Liver (tissue), 9 donors: ENCODE results near the gene THY1. TPM values are rescaled to one million over a fixed set of nuclear protein-coding genes. Genes with fewer than 3 reads are reported as not detected.

ENCODE experiments used
- DNase-seq: peaks from one replicate; pipeline ENCODE4 v3.0.0-alpha.2; 2017; ENCODE audit warnings: low spot score
- H3K27ac ChIP-seq, 2 donors: one replicate each; pipeline ENCODE4 v1.7.0; 2013; ENCODE audit warnings: inconsistent platforms in 2 of 2, low read length in 2 of 2, control low read depth in 1 of 2, low read depth in 1 of 2, mild to moderate bottlenecking in 1 of 2
- H3K27me3 ChIP-seq, 4 donors: one replicate each; pipeline versions ENCODE4 v1.6.1 to v1.7.0; 2013; ENCODE audit warnings: low read length in 3 of 4, inconsistent platforms in 1 of 4, mild to moderate bottlenecking in 1 of 4, moderate library complexity in 1 of 4; ENCODE audit not compliant: control insufficient read depth in 4 of 4, insufficient read depth in 4 of 4
- H3K36me3 ChIP-seq, 4 donors: one replicate each; pipeline versions ENCODE4 v1.6.1 to v1.7.0; 2013; ENCODE audit warnings: low read length in 3 of 4, mild to moderate bottlenecking in 3 of 4, low read depth in 1 of 4, moderate library complexity in 1 of 4; ENCODE audit not compliant: control insufficient read depth in 4 of 4, insufficient read depth in 3 of 4
- H3K4me1 ChIP-seq, 4 donors: one replicate each; pipeline versions ENCODE4 v1.6.1 to v1.7.0; 2013; ENCODE audit warnings: low read length in 3 of 4, mild to moderate bottlenecking in 3 of 4, moderate library complexity in 1 of 4; ENCODE audit not compliant: control insufficient read depth in 4 of 4, insufficient read depth in 4 of 4
- H3K4me3 ChIP-seq, 3 donors: one replicate each; pipeline versions ENCODE4 v1.6.1 to v1.7.0; 2013; ENCODE audit warnings: low read length in 3 of 3, control low read depth in 1 of 3, low read depth in 1 of 3, mild to moderate bottlenecking in 1 of 3
- H3K9ac ChIP-seq, 2 donors: one replicate each; pipeline ENCODE4 v1.7.0; 2013; ENCODE audit warnings: low read length in 2 of 2, mild to moderate bottlenecking in 2 of 2, moderate library complexity in 2 of 2, control low read depth in 1 of 2, low read depth in 1 of 2
- H3K9me3 ChIP-seq, 4 donors: one replicate each; pipeline versions ENCODE4 v1.6.1 to v1.7.0; 2013; ENCODE audit warnings: low read length in 3 of 4; ENCODE audit not compliant: control insufficient read depth in 4 of 4
- EGR1 ChIP-seq, 2 donors: IDR thresholded peaks; 2 replicates each; pipeline ENCODE4 v1.6.1; 2016 to 2018; ENCODE audit warnings: antibody characterized with exemption in 2 of 2, low read depth in 2 of 2
- FOXA2 ChIP-seq: IDR thresholded peaks from 2 replicates; pipeline ENCODE4 v1.6.1; 2016; ENCODE audit warnings: antibody characterized with exemption
- GABPA ChIP-seq, 2 donors: IDR thresholded peaks in 1 of 2; conservative IDR thresholded peaks in 1 of 2; 2 replicates each; pipeline ENCODE4 v1.6.1; 2016; ENCODE audit warnings: antibody characterized with exemption in 2 of 2, mild to moderate bottlenecking in 1 of 2, moderate library complexity in 1 of 2
- HNF4A ChIP-seq, 2 donors: conservative IDR thresholded peaks; 2 replicates each; pipeline ENCODE4 v1.6.1; 2016; ENCODE audit warnings: antibody characterized with exemption in 2 of 2, mild to moderate bottlenecking in 2 of 2
- HNF4G ChIP-seq: IDR thresholded peaks from 2 replicates; pipeline ENCODE4 v1.6.1; 2016; ENCODE audit warnings: antibody characterized with exemption
- RAD21 ChIP-seq, 2 donors: IDR thresholded peaks; 2 replicates each; pipeline ENCODE4 v1.6.1; 2016; ENCODE audit warnings: antibody characterized with exemption in 2 of 2, mild to moderate bottlenecking in 2 of 2
- RXRA ChIP-seq, 2 donors: IDR thresholded peaks; 2 replicates each; pipeline ENCODE4 v1.6.1; 2017 to 2018; ENCODE audit warnings: antibody characterized with exemption in 2 of 2, mild to moderate bottlenecking in 1 of 2
- SP1 ChIP-seq: IDR thresholded peaks from 2 replicates; pipeline ENCODE4 v1.6.1; 2018; ENCODE audit warnings: antibody characterized with exemption, mild to moderate bottlenecking
- YY1 ChIP-seq: IDR thresholded peaks from 2 replicates; pipeline ENCODE4 v1.6.1; 2016; ENCODE audit warnings: antibody characterized with exemption, mild to moderate bottlenecking
- WGBS: extraction: QIAGEN DNeasy Blood & Tissue Kit; methylation state at CpG from one replicate; pipeline ENCODE4 v1.1.7; 2013; 5-methylcytosine and 5-hydroxymethylcytosine counted together
- polyA plus RNA-seq, 2 donors: library from polyadenylated mRNA; stranded (reverse) in 1 of 2; unstranded in 1 of 2; fragments of 200-250 nt in 1 of 2; fragments of >200 nt in 1 of 2; fragmentation: Nextera tagmentation in 1 of 2; extraction: Ambion mirVana in 1 of 2; gene quantifications; one replicate each; pipeline versions ENCODE4 v1.2.1 to v1.2.3, GENCODE V29; 2013 to 2015
- total RNA-seq, 2 donors: library from RNA; depleted of rRNA; stranded (reverse); fragments of >200 nt; gene quantifications; one replicate each; pipeline ENCODE4 v1.2.3, GENCODE V29; 2014
- TF ChIP-seq, protein P1 (sequence below): IDR thresholded peaks from 2 replicates; pipeline ENCODE4 v1.6.1; 2016; ENCODE audit warnings: antibody characterized with exemption
- TF ChIP-seq, protein P2 (sequence below): IDR thresholded peaks from 2 replicates; pipeline ENCODE4 v1.6.1; 2016; ENCODE audit warnings: antibody characterized with exemption
- TF ChIP-seq, protein P3 (sequence below): fragments of 150-350 bp; IDR thresholded peaks from 2 replicates; pipeline ENCODE4 v1.5.1; 2017; ENCODE audit warnings: improper control_type of control experiment, low read depth, low read length; ENCODE audit not compliant: missing input control
- TF ChIP-seq, protein P4 (sequence below): IDR thresholded peaks from 2 replicates; pipeline ENCODE4 v1.6.1; 2016; ENCODE audit warnings: antibody characterized with exemption, mild to moderate bottlenecking
- donor health status: healthy.
- donor health status: healthy.
- donor health status: healthy.
- donor health status: healthy.
- donor health status: healthy.

Gene THY1
- total and polyA plus RNA-seq, 4 donors: 0.51 to 5.1 (median 1.1) TPM

DNA sequence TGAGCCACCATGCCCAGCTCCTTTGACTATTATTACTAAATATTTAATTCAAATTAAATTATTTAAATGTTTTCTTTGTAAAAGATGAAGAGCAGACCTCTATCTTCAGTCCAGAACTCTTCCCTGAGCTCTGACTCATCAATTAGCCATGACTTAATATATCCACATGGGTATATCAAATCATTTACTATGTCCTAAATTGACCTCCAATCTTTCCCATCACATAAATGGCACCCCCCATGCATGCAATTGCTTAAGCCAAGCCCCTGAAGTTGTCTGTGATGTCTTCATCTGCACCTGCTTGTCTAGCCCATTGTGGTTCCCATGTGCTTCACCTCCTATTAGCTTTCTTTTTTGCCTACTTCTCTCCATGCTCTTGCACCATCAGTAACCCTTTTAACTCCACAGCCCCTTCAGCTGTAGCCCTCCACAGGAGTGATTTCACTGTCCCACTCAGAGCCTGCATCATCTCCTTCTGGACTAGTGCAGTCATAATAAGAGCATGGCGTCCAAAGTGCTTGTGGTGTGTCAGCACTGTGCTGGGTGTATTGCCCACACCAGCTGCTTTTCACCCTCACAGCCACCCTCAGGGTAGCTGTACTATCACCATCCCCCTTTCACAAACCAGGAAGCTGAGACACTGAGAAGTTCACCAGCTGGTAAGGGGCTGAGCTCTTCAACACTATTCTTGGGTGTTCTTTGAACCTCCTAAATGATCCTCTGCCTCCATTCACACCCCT, 11.8 kb upstream of the THY1 start (continued):
- TF ChIP-seq, protein P1, sequence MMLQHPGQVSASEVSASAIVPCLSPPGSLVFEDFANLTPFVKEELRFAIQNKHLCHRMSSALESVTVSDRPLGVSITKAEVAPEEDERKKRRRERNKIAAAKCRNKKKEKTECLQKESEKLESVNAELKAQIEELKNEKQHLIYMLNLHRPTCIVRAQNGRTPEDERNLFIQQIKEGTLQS: no peak
- no peak for TF ChIP-seq EGR1 (IDR thresholded peaks at IDR 0.05; ENCODE audit: low read depth in 2 of 2)
- TF ChIP-seq RAD21 (IDR thresholded peaks at IDR 0.05): no peak
- TF ChIP-seq, protein P2, sequence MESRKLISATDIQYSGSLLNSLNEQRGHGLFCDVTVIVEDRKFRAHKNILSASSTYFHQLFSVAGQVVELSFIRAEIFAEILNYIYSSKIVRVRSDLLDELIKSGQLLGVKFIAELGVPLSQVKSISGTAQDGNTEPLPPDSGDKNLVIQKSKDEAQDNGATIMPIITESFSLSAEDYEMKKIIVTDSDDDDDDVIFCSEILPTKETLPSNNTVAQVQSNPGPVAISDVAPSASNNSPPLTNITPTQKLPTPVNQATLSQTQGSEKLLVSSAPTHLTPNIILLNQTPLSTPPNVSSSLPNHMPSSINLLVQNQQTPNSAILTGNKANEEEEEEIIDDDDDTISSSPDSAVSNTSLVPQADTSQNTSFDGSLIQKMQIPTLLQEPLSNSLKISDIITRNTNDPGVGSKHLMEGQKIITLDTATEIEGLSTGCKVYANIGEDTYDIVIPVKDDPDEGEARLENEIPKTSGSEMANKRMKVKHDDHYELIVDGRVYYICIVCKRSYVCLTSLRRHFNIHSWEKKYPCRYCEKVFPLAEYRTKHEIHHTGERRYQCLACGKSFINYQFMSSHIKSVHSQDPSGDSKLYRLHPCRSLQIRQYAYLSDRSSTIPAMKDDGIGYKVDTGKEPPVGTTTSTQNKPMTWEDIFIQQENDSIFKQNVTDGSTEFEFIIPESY: no peak

DNA sequence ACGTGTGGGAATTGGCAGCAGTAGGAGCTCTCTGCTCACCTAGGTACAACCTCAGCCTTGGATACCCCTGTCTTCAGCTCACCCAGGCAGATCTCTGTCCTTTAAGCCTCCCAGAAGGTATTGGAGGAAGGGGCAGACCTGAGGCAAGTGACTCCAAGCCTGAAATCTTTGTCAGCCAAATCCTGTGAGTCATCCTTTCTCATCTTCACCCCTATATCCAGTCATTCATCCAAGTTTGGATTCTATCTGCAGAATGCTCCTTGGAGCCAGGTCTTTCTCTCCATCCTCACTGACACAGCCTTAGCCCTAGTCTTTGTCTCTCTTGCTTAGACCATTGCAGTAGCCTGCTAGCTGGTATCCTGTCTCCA, 10.4 kb upstream of the THY1 start:
- no peak overlapping the region for H3K4me3 ChIP-seq
- no peaks in the 10 kb centered on the region for H3K36me3 ChIP-seq
- WGBS: 60% methylated on average over 1 of the region's 1 CpG
- no peak overlapping the region for H3K27ac ChIP-seq
- TF ChIP-seq, protein P3, sequence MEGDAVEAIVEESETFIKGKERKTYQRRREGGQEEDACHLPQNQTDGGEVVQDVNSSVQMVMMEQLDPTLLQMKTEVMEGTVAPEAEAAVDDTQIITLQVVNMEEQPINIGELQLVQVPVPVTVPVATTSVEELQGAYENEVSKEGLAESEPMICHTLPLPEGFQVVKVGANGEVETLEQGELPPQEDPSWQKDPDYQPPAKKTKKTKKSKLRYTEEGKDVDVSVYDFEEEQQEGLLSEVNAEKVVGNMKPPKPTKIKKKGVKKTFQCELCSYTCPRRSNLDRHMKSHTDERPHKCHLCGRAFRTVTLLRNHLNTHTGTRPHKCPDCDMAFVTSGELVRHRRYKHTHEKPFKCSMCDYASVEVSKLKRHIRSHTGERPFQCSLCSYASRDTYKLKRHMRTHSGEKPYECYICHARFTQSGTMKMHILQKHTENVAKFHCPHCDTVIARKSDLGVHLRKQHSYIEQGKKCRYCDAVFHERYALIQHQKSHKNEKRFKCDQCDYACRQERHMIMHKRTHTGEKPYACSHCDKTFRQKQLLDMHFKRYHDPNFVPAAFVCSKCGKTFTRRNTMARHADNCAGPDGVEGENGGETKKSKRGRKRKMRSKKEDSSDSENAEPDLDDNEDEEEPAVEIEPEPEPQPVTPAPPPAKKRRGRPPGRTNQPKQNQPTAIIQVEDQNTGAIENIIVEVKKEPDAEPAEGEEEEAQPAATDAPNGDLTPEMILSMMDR: no peak
- no peak for TF ChIP-seq HNF4A (conservative IDR thresholded peaks at IDR 0.05)
- H3K9ac ChIP-seq: no peak overlapping the region
- no peaks in the 10 kb centered on the region for H3K9me3 ChIP-seq
- DNase-seq: no peak
- H3K27me3 ChIP-seq: no peaks in the 10 kb centered on the region
- H3K4me1 ChIP-seq: no peaks in the 10 kb centered on the region

DNA sequence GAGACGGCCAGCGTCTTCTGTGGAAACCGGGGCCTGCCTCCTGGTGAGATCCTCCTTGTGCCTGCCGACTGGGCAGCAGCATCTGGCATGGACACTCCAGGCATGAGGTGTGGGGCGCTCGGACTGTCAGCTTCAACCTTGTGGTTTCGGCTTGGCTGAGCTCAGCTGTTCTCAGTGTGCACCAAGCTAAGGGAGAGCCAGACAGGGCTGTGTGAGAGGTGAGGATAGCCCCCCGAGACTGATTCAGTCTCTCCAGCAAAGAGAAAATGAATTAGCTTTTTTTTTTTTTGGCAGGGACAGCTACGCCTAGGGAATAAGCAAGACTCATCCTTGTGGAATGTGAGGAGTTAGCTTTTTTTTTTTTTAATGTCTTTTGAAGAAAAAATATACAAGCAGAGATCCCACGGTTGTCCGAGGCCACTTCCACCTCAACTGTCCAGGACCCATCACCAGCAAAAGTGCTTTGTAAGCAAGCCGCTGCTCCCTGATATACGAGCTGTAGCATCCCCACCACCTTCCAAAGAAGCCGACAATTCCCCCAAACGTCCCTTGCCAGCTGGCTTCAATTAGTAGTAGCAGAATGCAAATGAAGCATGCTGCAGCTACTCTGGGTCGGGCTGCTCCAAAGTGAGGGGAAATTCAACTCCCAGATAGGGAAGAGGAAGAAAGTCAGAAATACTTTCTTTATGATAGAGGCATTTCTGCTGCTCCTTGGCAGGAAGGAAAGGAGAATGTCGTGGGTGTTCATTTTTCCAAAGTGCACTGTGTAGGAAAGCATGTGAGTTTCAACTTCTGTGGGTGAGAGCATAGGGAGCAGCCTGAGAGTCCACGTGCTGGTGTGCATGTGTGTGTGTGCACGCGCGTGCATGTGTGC, 9.7 kb upstream of the THY1 start:
- Histone ChIP-seq H3K27me3 (no peaks in the 10 kb centered on the region), H3K9ac (no peak overlapping the region), H3K4me1 (no peaks in the 10 kb centered on the region), H3K9me3 (no peaks in the 10 kb centered on the region), H3K36me3 (no peaks in the 10 kb centered on the region), H3K27ac (no peak overlapping the region), H3K4me3 (no peak overlapping the region)
- no peak for DNase-seq
- WGBS: 64% methylated on average over 21 of the region's 21 CpGs
- TF ChIP-seq GABPA (IDR thresholded peaks at IDR 0.05 in 1 of 2, conservative IDR thresholded peaks at IDR 0.05 in 1 of 2) (no peak), SP1 (no peak), HNF4G (no peak), HNF4A (conservative IDR thresholded peaks at IDR 0.05) (no peak), YY1 (no peak), RXRA (IDR thresholded peaks at IDR 0.05) (no peak), FOXA2 (no peak)
- TF ChIP-seq, protein P4, sequence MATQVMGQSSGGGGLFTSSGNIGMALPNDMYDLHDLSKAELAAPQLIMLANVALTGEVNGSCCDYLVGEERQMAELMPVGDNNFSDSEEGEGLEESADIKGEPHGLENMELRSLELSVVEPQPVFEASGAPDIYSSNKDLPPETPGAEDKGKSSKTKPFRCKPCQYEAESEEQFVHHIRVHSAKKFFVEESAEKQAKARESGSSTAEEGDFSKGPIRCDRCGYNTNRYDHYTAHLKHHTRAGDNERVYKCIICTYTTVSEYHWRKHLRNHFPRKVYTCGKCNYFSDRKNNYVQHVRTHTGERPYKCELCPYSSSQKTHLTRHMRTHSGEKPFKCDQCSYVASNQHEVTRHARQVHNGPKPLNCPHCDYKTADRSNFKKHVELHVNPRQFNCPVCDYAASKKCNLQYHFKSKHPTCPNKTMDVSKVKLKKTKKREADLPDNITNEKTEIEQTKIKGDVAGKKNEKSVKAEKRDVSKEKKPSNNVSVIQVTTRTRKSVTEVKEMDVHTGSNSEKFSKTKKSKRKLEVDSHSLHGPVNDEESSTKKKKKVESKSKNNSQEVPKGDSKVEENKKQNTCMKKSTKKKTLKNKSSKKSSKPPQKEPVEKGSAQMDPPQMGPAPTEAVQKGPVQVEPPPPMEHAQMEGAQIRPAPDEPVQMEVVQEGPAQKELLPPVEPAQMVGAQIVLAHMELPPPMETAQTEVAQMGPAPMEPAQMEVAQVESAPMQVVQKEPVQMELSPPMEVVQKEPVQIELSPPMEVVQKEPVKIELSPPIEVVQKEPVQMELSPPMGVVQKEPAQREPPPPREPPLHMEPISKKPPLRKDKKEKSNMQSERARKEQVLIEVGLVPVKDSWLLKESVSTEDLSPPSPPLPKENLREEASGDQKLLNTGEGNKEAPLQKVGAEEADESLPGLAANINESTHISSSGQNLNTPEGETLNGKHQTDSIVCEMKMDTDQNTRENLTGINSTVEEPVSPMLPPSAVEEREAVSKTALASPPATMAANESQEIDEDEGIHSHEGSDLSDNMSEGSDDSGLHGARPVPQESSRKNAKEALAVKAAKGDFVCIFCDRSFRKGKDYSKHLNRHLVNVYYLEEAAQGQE: no peak
